Tongue (tissue), 2 donors: ENCODE data around the gene BTBD1. TPM values are rescaled to one million over a fixed set of nuclear protein-coding genes. Genes with fewer than 3 reads are reported as not detected.
"Not testable (repeated sequence)": the region's sequence is repeated elsewhere in the genome, so short reads cannot be mapped to it uniquely, and the experiment has no call there.

Experiments used
- DNase-seq: peaks from one replicate; pipeline ENCODE4 v3.0.0-alpha.2; 2015
- total RNA-seq: library from RNA; depleted of rRNA; stranded (reverse); fragments of >200 nt; gene quantifications from one replicate; pipeline ENCODE4 v1.2.3, GENCODE V29; 2014

The BTBD1 gene
- total RNA-seq, 1 donor from 2014 or later = 228 TPM

- no peak for DNase-seq
Observed at GRCh38 chr15:83094583-83094982, 27.5 kb upstream of the BTBD1 start.

GRCh38 chr15:83092309-83092976 is 25.4 kb upstream of the BTBD1 start:
- DNase-seq = no peak

GRCh38 chr15:83091965-83092308 is 24.9 kb upstream of the BTBD1 start:
- DNase-seq = not testable (repeated sequence)

- no peak for DNase-seq
Observed at GRCh38 chr15:83090465-83090864, 23.4 kb upstream of the BTBD1 start.

- DNase-seq = no peak
Observed at GRCh38 chr15:83088876-83089275, 21.8 kb upstream of the BTBD1 start.

- no peak for DNase-seq
Observed at GRCh38 chr15:83087576-83087975, 20.5 kb upstream of the BTBD1 start.

- DNase-seq = not testable (repeated sequence)
Observed at GRCh38 chr15:83085864-83086552, 19.0 kb upstream of the BTBD1 start.

- DNase-seq = not testable (repeated sequence)
Observed at GRCh38 chr15:83085461-83085860, 18.4 kb upstream of the BTBD1 start.

- no peak for DNase-seq
Observed at GRCh38 chr15:83082730-83083386, 15.8 kb upstream of the BTBD1 start.

GRCh38 chr15:83081256-83082014 is 14.4 kb upstream of the BTBD1 start:
- no peak for DNase-seq

- no peak for DNase-seq
Observed at GRCh38 chr15:83078712-83079111, 11.7 kb upstream of the BTBD1 start.

- DNase-seq = no peak
Observed at GRCh38 chr15:83077491-83078230, 10.6 kb upstream of the BTBD1 start.

GRCh38 chr15:83069211-83069642 is 2.2 kb upstream of the BTBD1 start:
- not testable (repeated sequence) for DNase-seq

GRCh38 chr15:83068054-83068453 is 1.0 kb upstream of the BTBD1 start:
- DNase-seq = no peak

- DNase-seq = no peak
Observed at GRCh38 chr15:83067638-83067962, 548 bp upstream of the BTBD1 start.

- peak; percentile 37 for DNase-seq
Observed at GRCh38 chr15:83066034-83066733, 868 bp downstream of the BTBD1 start.

- DNase-seq = no peak
Observed at GRCh38 chr15:83065431-83065830, 1.6 kb downstream of the BTBD1 start.

- DNase-seq = no peak
Observed at GRCh38 chr15:83064859-83065258, 2.2 kb downstream of the BTBD1 start.

- no peak for DNase-seq
Observed at GRCh38 chr15:83063551-83063950, 3.5 kb downstream of the BTBD1 start.

GRCh38 chr15:83062768-83063180 is 4.3 kb downstream of the BTBD1 start:
- no peak for DNase-seq

- no peak for DNase-seq
Observed at GRCh38 chr15:83061680-83062079, 5.4 kb downstream of the BTBD1 start.
